Measurements from ENCODE around the gene TPST1.
"Not testable (repeated sequence)": the region's sequence is repeated elsewhere in the genome, so short reads cannot be mapped to it uniquely, and the experiment has no call there.

The TPST1 gene

DNA sequence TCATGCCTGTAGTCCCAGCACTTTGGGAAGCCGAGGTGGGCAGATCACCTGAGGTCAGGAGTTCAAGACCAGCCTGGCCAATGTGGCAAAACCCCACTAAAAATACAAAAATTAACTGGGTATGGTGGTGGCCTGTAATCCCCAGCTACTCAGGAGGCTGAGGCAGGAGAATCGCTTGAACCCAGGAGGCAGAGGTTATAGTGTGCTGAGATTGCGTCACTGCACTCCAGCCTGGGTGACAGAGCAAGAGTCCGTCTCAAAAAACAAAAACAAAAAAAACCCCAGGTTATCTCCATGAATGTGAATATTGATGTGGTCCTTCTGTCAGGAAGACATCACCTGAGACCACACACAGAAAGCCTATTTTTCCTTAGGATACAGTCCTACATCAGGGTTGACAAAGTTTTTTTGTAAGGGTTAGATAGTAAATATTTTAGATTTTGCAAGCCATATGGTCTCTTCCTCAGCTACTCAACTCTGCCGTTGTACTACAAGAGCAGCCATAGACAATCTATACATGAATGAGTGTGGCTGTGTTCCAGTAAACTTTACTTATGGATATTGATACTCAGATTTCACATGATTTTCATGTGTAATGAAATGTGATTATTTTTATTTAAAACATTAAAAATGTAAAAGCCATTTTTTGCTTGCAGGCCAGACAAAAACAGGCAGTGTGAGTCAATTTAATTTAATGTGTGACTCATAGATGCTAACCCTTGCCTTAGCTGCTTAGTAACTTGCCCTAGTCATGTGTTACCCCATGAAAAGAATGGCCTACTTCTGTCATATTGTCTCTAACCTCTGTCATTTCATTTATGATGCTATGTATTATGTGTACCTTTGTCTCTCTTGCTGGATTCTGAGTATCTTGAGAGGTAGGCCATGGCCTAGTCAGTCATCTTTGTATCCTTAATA is 78.1 kb downstream of the TPST1 start:
- DNase-seq (ENCODE audit: low spot score) = peak; percentile 75

DNA sequence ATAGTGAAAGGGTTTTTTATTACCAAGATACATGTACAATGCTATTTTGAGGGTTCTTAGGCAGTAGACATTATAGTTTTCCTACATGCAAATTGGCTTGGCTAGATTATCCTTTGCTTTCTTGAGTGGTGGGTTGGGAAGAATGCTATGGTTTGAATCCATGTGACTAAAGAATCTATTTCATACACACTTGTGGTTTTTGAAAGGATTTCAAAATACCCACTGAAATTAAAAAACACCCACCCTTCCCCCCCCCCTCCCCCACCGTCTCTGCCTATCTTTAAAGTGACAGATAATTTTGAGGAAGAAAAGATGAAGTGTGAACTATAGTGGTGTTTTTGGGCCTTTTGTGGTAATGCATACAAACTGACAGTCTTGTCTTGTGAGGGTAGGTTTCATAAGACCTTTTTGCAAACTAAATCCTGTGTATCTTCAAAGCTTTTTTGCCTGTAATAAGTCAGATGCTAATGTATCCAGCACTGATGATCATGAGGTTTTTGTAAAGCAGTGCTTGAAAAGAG is 90.9 kb downstream of the TPST1 start:
- DNase-seq (ENCODE audit: low spot score) = peak; percentile 36

DNA sequence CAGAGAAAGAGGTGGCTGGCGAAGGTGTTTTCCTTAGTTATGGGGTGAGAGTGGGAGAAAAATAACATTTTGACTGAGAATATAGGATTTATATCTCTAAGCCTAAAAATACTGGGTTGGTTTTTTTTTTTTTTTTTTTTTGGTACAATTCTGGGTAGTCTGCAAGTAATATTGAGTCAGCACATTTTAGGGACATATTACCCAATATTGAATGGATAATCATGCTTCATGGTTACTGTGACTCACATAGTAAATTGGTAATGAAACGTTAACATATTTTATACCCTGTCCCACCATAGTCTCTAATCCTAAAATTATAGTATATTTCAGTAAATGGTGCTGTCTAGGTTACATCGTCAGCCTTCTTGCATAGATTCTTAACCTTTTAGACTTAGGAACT is 91.4 kb downstream of the TPST1 start:
- DNase-seq (ENCODE audit: low spot score) = peak; percentile 66

DNA sequence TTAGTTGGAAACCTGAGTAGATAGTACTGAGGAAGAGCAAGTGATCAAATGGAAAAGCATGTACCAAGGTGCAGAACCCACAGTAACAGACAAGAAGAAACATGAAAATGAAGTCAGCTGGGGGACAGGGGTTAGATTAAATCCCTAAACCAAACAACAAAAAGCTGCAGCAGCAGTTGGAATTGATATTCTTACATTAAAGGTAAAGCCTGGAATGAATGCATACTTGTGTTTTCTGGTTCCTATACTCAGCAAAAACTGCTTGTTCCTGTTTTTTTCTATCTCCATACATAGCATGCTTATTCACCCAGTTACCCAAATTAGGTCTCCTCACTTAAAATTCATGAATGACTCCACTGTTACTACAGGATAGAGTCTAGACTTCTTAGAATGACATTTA is 92.4 kb downstream of the TPST1 start:
- DNase-seq (ENCODE audit: low spot score) = no peak

DNA sequence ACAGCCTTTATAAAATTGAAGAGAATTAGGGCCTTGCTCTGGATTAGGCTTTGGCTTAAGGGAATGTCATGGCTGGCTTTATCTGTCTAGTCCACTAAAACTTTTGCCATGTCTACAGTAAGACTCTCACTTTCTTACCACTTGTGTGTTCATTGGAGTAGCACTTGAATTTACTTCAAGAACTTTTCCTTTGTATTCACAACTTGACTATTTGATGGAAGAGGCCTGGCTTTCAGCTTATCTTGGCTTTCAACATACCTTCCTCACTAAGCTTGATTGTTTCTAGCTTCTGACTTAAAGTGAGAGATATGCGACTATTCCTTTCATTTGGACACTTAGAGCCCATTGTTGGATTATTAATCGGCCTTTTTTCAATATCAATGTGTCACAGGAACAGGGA is 96.1 kb downstream of the TPST1 start:
- DNase-seq (ENCODE audit: low spot score) = no peak

DNA sequence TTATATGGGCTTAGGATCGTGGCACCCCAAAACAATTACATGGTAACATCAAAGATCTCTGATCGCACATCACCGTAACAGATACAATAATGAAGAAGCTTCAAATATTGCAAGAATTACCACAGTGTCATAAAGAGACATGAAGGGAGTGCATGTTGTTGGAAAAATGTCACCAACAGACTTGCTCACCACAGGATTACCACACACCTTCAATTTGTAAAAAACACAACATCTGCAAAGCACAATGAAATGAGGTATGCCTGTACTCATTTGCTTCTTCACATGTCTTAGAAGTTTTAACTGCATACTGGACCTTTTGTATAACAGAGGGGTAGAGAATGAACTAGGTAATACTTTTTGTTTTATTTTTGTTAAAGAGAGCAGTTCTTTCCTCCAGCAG is 96.6 kb downstream of the TPST1 start:
- DNase-seq (ENCODE audit: low spot score) = no peak

DNA sequence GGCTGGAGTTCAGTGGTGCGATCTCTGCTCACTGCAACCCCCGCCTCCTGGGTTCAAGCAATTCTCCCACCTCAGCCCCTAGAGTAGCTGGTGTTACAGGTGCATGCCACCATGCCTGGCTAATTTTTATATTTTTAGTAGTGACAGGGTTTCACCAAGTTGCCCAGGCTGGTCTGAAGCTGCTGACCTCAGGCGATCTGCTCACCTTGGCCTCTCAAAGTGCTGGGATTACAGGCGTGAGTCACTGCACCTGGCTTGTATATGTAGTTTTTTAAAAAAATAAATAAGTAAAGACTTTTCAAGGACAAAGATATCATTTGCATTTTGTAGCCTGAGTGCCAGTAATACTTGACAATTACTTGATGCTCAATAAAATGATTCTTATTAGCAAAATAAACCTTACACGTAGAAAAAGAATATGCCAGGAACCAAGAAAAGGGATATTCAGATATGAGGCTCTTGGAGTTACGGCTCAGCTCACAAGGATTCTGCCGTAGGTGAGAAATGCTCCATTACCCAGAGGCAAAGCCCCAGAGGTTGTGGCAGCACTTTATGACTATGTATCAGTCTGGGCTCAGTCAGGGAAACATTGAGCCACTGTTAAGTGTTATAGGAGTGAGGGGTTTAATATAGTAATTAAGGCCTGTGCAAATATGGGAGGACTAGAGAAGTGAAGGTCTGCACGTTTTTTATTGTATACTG is 98.5 kb downstream of the TPST1 start:
- DNase-seq (ENCODE audit: low spot score) = no peak

DNA sequence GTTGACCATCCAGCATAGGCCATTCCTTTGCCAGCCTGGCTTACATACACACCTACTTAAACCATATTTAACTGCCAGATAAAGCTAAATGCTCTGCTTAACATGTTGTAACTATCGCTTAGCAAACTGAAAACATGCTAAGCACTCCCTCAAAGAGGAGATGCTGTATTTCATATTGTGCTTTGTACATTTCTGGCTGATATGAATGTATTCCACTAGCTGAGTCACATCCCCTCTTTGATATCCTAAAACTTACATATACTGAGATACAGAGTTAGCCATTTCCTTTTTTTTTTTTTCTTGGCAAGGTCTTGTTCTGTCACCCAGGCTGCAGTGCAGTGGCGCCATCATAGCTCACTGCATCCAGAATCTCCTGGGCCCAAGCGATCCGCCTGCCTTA is 99.4 kb downstream of the TPST1 start:
- DNase-seq (ENCODE audit: low spot score) = no peak

DNA sequence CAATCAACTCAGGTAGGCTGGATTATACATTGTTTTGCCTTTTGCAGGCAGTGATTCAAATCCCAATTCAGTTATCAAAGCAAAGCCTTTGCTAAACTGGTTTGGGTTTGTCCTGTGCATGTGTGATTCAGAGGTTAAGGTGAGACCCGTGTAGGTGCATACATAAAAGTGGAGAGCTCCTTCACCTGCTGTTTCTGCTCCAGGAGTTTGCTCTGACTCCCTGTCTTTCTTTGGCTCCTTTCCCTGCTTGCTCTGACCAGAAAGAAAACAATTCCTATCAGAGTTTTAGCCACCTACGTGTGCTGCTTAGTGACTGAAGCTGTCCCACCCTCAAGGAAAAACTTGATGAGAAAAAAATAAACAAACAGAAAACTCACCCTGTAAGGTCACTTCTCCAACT is 101.1 kb downstream of the TPST1 start:
- no peak for DNase-seq (ENCODE audit: low spot score)

DNA sequence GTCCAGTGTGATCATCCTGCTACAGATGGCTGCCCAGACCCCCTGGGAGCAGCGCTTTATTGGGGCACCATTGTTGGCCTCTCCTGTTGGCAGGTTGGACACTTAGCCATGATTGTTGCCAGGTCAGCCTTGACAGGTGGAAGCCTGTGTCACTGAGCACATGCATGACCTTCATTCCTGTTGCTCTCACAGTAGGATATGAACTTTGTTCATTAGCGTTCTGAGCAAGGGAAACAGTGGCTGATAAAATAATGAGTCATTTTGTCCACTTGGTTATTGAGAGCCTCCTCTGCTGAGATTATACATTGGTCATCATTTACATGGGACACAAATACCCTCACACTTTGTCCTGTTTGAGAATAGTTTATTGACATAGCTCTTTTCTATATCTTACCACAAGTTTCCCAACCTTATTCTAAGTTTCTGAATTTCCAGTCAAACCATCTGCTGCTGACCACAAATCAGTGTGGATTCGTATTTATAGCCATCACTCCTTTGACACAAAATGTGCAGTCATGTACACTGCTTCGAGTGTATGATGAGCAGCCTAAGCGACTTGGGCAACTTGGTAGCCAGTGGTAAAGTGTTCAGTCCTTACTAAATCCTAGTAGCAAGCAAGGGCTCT is 102.6 kb downstream of the TPST1 start:
- no peak for DNase-seq (ENCODE audit: low spot score)

DNA sequence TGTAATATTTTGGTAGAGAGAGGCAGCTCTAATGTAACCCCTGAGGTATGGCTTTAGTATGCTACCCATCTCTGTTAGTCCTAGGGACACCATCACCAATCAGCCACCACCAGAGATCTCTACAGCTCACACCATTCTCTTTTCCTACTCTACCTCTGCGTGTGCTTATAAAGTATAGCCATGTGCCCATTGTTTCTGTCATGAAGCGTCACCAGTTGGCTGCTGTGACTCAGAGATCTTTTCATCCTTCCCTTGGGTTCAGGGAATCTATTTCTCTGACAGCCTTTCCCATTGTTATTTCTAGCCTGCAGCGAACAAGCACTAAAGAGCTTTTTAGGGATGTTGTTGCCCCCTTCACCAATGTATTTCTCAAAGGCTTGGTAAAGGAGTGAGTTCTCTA is 103.3 kb downstream of the TPST1 start:
- DNase-seq (ENCODE audit: low spot score) = no peak

DNA sequence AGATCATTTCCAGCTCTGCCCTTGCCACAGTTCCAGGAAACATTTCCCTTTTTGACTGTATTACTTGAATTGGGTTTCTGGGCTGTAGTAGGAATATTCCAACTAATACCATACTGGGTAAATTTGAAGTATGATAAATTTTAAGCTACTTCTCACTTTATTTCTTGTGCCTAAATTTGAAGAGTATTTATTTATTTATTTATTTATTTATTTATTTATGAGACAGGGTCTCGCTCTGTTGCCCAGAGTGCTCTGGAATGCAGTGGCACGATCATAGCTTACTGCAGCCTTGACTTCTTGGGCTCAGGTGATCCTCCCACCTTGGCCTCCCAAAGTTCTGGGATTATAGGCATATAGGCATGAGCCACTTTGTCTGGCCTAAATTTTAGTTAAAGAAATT is 105.5 kb downstream of the TPST1 start:
- no peak for DNase-seq (ENCODE audit: low spot score)

DNA sequence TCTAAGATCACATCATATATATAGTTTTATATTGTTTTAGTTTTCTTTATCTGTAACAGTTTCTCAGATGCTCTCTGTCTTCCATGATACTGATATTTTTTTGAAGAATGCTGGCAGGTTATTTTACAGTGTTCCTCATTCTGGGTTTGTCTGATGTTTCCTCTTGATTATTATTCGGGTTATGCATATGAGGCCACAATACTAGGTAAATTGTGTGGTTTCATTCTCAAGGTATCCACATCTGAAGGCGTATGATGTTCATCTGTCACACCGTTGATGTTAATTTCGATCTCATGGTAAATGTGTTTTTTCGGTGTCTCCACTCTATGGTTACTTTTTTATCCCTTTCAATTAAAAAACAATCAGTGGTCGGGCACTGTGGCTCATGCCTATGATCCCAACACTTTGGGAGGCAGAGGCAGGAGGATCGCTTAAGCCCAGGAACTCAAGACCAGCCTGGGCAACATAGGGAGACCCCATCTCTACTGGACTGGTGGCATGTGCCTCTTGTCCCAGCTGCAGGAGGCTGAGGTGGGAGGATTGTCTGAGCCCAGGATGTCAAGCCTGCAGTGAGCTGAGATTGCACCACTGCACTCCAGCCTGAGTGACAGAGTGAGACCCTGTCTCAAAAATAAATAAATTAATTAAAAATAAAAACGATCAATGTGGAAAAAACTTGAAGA is 108.9 kb downstream of the TPST1 start:
- DNase-seq (ENCODE audit: low spot score) = no peak

DNA sequence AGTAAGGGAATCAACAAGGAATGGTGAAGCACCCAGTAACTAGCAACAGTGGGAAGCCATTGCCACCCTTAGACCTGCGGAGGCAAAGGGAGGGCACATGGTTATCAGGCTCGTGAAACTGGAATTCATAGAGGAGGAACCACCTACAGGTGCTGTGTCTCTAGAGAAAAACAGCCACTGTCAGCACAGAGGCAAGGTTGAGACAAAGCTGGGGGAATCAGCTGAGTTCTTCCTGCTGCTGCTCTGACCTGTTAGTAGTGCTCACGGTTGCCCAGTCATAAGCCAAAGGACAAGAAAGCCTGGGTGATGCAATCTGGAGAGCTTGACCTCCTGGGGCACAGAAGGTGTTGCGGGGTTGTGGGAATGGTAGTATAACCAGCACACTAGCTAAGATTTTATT is 110.1 kb downstream of the TPST1 start:
- DNase-seq (ENCODE audit: low spot score) = no peak

DNA sequence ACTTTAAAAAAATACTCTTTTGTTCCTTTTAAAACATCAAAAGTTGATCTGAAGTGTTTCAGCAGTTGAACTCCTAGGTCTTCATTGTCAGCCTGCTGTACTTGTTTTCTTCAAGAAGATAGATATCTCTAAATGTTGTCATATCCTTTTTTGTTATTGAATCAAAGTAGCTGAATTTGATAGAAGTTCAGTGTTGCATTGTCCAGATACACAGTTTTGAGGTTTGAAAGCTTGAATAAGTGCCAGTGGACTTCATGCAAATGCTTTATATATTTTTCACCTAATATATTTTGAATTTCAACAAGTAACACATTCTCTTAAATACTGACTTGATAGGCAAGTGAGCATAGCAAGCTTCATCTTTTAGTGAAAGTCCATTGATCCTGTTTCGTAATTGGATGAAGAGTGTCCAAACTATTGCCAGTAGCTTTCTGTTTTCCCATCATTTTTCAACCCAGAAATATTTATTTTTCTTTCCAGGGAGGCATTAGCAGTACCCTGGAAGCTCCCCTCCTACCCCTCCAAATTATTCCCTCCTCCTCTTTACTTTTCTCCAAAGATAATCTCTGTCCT is 114.4 kb downstream of the TPST1 start:
- no peak for DNase-seq (ENCODE audit: low spot score)

DNA sequence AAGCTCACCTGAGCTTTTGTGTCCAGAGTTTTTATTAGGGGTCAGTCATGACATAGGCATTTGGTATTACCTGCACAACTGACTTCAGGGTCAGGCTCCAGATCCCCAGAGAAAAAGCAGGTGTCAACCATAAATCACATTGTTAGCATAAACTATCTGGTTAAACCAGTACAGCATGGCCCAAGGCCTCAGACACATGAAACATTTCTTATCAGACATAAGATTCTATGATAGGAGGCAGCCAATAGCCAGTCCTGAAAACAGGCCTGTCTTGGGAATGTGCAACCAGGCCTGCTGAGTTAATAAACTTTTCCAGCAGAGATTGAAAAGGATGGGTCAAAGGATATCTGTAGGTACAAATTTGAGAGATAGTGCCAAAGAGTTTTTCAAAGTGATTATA is 116.1 kb downstream of the TPST1 start:
- no peak for DNase-seq (ENCODE audit: low spot score)

DNA sequence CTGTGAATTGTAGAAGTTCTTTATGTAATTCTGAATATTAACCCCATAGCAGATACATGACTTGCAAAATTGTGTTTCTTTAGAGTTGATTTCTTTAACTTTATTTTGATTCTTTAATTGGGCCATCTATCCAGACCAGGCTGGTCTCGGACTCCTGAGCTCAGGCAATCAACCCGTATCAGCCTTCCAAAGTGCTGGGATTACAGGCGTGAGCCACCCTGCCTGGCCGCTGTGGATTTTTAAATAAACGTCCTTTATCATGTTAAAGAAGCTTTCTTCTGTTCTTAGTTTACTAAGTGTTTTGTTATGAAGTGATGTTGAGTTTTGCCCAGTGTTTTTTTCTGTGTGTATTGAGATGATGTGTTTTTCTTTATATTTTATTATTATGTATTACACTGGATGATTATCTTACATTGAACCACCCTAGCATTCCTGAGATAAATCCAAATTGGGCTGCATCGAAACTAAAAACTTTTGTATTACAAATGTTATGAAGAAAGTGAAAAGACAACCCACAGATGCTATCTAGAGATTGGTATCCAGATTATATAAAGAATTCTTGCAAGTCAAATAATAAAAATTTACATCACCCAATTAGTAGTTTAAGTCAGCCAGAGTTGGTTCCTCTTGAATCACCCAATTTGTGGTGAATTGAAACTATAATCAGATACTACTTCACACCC is 118.1 kb downstream of the TPST1 start:
- no peak for DNase-seq (ENCODE audit: low spot score)

DNA sequence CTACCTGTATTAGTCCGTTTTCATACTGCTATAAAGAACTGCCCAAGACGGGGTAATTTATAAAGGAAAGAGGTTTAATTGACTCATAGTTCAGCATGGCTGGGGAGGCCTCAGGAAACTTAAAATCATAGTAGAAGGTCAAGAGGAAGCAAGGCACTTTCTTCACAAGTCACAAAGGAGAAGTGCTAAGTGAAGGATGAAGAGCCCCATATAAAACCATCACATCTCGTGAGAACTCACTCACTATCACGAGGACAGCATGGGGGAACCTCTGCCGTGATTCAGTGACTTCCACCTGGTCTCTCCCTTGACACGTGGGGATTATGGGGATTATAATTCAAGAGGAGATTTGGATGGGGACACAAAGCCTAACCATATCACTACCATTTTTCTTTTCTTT is 119.9 kb downstream of the TPST1 start:
- not testable (repeated sequence) for DNase-seq (ENCODE audit: low spot score)

DNA sequence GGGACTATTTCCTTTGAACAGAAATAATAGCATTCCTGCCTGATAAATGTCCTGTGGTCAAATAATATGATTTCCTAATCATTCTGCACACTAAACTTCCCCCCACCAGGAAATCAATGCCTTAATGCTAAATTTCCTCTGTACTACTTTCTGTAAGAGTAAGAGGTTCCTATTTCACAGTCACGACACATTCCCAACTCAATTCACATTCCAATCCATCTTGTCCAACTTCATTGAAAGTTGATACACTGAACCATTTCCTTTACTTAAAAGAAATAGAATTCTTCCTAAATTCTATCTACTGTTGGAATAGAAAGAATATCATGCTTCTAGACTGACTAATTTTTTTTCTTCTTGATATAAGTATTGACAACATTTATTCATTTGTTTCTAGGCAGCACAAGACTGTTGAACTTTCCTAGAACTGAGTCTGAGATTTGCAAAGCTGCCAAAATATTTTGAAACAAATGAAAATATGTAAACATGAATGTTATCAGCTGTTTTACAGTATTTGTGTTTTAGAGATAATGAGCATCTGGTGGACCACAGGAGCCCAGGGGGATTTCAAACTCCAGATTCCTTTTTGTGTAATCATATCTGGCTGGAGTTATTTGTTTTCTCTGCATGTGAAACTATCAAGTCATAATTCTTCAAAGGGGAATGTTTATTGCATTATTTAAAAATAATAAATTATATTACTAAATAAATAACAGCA is 121.5 kb downstream of the TPST1 start:
- DNase-seq (ENCODE audit: low spot score) = peak; percentile 82

DNA sequence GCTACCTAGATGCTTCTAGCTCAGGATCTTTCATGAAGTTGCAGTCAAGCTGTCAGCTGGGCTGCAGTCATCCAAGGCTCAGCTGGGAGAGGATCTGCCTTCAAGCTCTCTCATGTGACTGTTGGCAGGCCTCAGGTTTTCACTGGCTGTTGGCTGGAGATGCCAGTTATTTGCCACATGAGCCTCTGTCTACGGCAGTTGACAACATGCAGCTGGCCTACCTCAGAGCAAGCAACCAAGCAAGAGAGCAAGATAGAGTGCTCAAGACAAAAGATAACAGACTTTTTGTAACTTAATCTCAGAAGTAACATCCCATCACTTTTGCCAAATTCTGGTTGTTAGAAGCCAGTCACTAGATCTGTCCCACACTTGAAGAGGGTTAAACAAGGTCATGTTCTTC is 125.8 kb downstream of the TPST1 start:
- DNase-seq (ENCODE audit: low spot score) = peak; percentile 19

DNA sequence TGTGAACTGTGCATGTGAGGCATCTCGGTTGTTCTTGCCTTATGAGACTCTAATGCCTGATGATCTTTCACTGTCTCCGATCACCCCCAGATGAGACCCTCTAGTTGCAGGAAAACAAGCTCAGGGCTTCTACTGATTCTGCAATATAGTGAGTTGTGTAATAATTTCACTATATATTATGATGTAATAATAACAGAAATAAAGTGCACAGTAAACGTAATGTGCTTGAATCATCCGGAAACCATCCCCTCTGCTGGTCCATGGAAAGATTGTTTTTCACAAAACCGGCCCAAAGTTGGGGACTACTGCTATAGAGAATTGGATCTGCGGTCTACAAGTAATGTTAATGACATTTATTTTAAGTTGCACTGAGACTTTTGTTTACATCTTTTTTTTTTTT is 126.7 kb downstream of the TPST1 start:
- DNase-seq (ENCODE audit: low spot score) = no peak
